IMR-90 (cell line): Measurements from ENCODE around the gene SPARCL1. TPM values are rescaled to one million over a fixed set of nuclear protein-coding genes. Genes with fewer than 3 reads are reported as not detected.

Source experiments
- ATAC-seq: fragments of 200-7000 bp; cut with Tn5 transposase; 2 replicates; pipeline ENCODE4 v1.9.1; 2020; ENCODE audit warnings: low read depth, mild to moderate bottlenecking, moderate library complexity
- BruUV-seq: library from RNA; stranded (reverse); fragments of 400-500 nt; replicated peaks from 2 replicates; lab custom pipeline; 2021; lab: Mats Ljungman, UMichigan
- CTCF ChIA-PET: fragments of 300-600 bp; formaldehyde crosslinking; extraction: SDS; loops from one replicate; lab custom pipeline; 2021; ENCODE audit warnings: antibody characterized with exemption; lab: Yijun Ruan, JAX
- POLR2A ChIA-PET: fragments of 300-600 bp; sonication (Branson Sonifier 250); formaldehyde crosslinking; loops from one replicate; lab custom pipeline; 2022; ENCODE audit warnings: antibody characterized with exemption; ENCODE audit not compliant: unreplicated experiment; lab: Charles Lee
- DNase-seq: peaks from one replicate; pipeline ENCODE4 v3.0.0; 2013
- H2AFZ ChIP-seq: replicated peaks from 2 replicates; pipeline ENCODE3; 2013; ENCODE audit warnings: low read length, mild to moderate bottlenecking; ENCODE audit not compliant: poor library complexity
- H2AK5ac ChIP-seq: 2 replicates; pipeline ENCODE4 v1.6.1; 2013; ENCODE audit warnings: low read depth, low read length, inconsistent platforms
- H2AK9ac ChIP-seq: replicated peaks from 2 replicates; pipeline ENCODE3; 2013; ENCODE audit warnings: mild to moderate bottlenecking, low read depth, low read length, moderate library complexity; ENCODE audit not compliant: poor library complexity
- H2BK120ac ChIP-seq: 2 replicates; pipeline ENCODE4 v1.6.1; 2013; ENCODE audit warnings: low read depth, low read length, inconsistent platforms
- H2BK15ac ChIP-seq: 3 replicates; pipeline ENCODE4 v1.6.1; 2013; ENCODE audit warnings: low read depth, low read length, inconsistent platforms
- H2BK20ac ChIP-seq: 2 replicates; pipeline ENCODE4 v1.6.1; 2013; ENCODE audit warnings: low read depth, mild to moderate bottlenecking, inconsistent platforms, low read length, moderate library complexity
- H2BK5ac ChIP-seq: 2 replicates; pipeline ENCODE4 v1.6.1; 2013; ENCODE audit warnings: mild to moderate bottlenecking, low read depth, low read length, inconsistent platforms; ENCODE audit not compliant: poor library complexity, severe bottlenecking
- H3K14ac ChIP-seq: replicated peaks from 2 replicates; pipeline ENCODE4 v1.6.1; 2013; ENCODE audit warnings: low read depth, low read length, inconsistent platforms
- H3K18ac ChIP-seq: 2 replicates; pipeline ENCODE4 v1.6.1; 2013; ENCODE audit warnings: low read depth, low read length, control low read depth
- H3K23ac ChIP-seq: 2 replicates; pipeline ENCODE4 v1.6.1; 2013; ENCODE audit warnings: low read depth, low read length, inconsistent platforms
- H3K27ac ChIP-seq: 2 replicates; pipeline ENCODE4 v1.5.1; 2013; ENCODE audit warnings: mild to moderate bottlenecking, control low read depth, low read length; ENCODE audit not compliant: insufficient read depth
- H3K27me3 ChIP-seq: 2 replicates; pipeline ENCODE4 v1.6.1; 2013; ENCODE audit warnings: low read length; ENCODE audit not compliant: control insufficient read depth, insufficient read depth
- H3K36me3 ChIP-seq: 2 replicates; pipeline ENCODE4 v1.6.1; 2013; ENCODE audit warnings: low read length, mixed read lengths; ENCODE audit not compliant: control insufficient read depth, insufficient read depth
- H3K4ac ChIP-seq: 2 replicates; pipeline ENCODE4 v1.6.1; 2013; ENCODE audit warnings: low read depth, low read length, inconsistent platforms
- H3K4me1 ChIP-seq: 2 replicates; pipeline ENCODE4 v1.6.1; 2013; ENCODE audit warnings: low read length, mixed read lengths; ENCODE audit not compliant: control insufficient read depth, insufficient read depth
- H3K4me2 ChIP-seq: 2 replicates; pipeline ENCODE4 v1.6.1; 2013; ENCODE audit warnings: low read depth, mild to moderate bottlenecking, control low read depth, low read length, moderate library complexity
- H3K4me3 ChIP-seq: 2 replicates; pipeline ENCODE4 v1.5.1; 2013; ENCODE audit warnings: low read depth, mild to moderate bottlenecking, control low read depth, low read length, moderate library complexity; ENCODE audit not compliant: insufficient read depth
- H3K56ac ChIP-seq: 2 replicates; pipeline ENCODE4 v1.6.1; 2013; ENCODE audit warnings: low read length, inconsistent platforms; ENCODE audit not compliant: insufficient read depth; ENCODE audit errors: extremely low read depth
- H3K79me1 ChIP-seq, 2 experiments: 2 replicates each; pipeline ENCODE4 v1.6.1; 2013; ENCODE audit warnings: low read length in 2 of 2, inconsistent platforms in 1 of 2, low read depth in 1 of 2
- H3K9ac ChIP-seq: 2 replicates; pipeline ENCODE4 v1.6.1; 2013; ENCODE audit warnings: low read depth, low read length, control low read depth
- H3K9me1 ChIP-seq: 2 replicates; pipeline ENCODE4 v1.6.1; 2013; ENCODE audit warnings: low read length, inconsistent platforms; ENCODE audit not compliant: insufficient read depth
- H3K9me3 ChIP-seq: 2 replicates; pipeline ENCODE4 v1.6.1; 2013; ENCODE audit warnings: low read length; ENCODE audit not compliant: control insufficient read depth, insufficient read depth
- H4K20me1 ChIP-seq: 2 replicates; pipeline ENCODE4 v1.6.1; 2013; ENCODE audit warnings: low read length, inconsistent platforms; ENCODE audit not compliant: insufficient read depth
- H4K5ac ChIP-seq: 2 replicates; pipeline ENCODE4 v1.6.1; 2013; ENCODE audit warnings: mild to moderate bottlenecking, low read depth, low read length, control low read depth
- H4K8ac ChIP-seq, 2 experiments: 2 replicates each; pipeline ENCODE4 v1.6.1; 2013; ENCODE audit warnings: low read depth in 2 of 2, low read length in 2 of 2, control low read depth in 1 of 2, inconsistent platforms in 1 of 2
- H4K91ac ChIP-seq: 2 replicates; pipeline ENCODE4 v1.6.1; 2013; ENCODE audit warnings: low read depth, low read length, inconsistent platforms; ENCODE audit not compliant: insufficient read depth
- CHD1 ChIP-seq: IDR thresholded peaks from 2 replicates; pipeline ENCODE4 v1.6.1; 2012; ENCODE audit warnings: low read depth, low read length, improper control_type of control experiment
- CTCF ChIP-seq: conservative IDR thresholded peaks from 2 replicates; pipeline ENCODE4 v1.5.1; 2012; ENCODE audit warnings: mild to moderate bottlenecking, low read depth, low read length, improper control_type of control experiment
- FOS ChIP-seq: fragments of 150-350 bp; IDR thresholded peaks from 2 replicates; pipeline ENCODE4 v1.6.1; 2016; ENCODE audit warnings: low read depth, low read length
- MAZ ChIP-seq: IDR thresholded peaks from 2 replicates; pipeline ENCODE4 v1.6.1; 2012; ENCODE audit warnings: low read depth, mild to moderate bottlenecking, low read length, improper control_type of control experiment, moderate library complexity, borderline replicate concordance
- MXI1 ChIP-seq: IDR thresholded peaks from 2 replicates; pipeline ENCODE4 v1.6.1; 2012; ENCODE audit warnings: low read depth, mild to moderate bottlenecking, low read length, moderate library complexity, borderline replicate concordance
- POLR2A ChIP-seq: IDR thresholded peaks from 2 replicates; pipeline ENCODE4 v1.6.1; 2012; ENCODE audit warnings: mild to moderate bottlenecking, low read depth, low read length
- RAD21 ChIP-seq: IDR thresholded peaks from 2 replicates; pipeline ENCODE4 v1.6.1; 2012; ENCODE audit warnings: low read length, improper control_type of control experiment
- RCOR1 ChIP-seq: IDR thresholded peaks from 2 replicates; pipeline ENCODE4 v1.6.1; 2012; ENCODE audit warnings: mild to moderate bottlenecking, low read length, improper control_type of control experiment; ENCODE audit not compliant: insufficient replicate concordance
- RFX5 ChIP-seq: IDR thresholded peaks from 2 replicates; pipeline ENCODE4 v1.8.0; 2012; ENCODE audit warnings: low read depth, mild to moderate bottlenecking, low read length, moderate library complexity
- SMC3 ChIP-seq: fragments of 150-350 bp; IDR thresholded peaks from 2 replicates; pipeline ENCODE4 v1.6.1; 2016; ENCODE audit warnings: low read depth, mild to moderate bottlenecking, antibody characterized with exemption, low read length, moderate library complexity
- WGBS, 2 experiments: methylation state at CpG; one replicate each; pipeline versions ENCODE4 v1.1.5 to v1.1.7; 2013; ENCODE audit warnings: missing lambda C conversion rate in 2 of 2; ENCODE audit not compliant: insufficient read length in 1 of 2; ENCODE audit errors: extremely low coverage in 2 of 2; 5-methylcytosine and 5-hydroxymethylcytosine counted together
- dilution Hi-C: fragments of 300-500 bp; cut with HindIII; formaldehyde crosslinking; loops from one replicate; pipeline ENCODE4 v1.14.3; 2018; ENCODE audit warnings: low sequenced_read_pairs; ENCODE audit not compliant: unreplicated experiment
- in situ Hi-C: fragments of 300-500 bp; cut with MboI; formaldehyde crosslinking; loops from 3 replicates; pipeline ENCODE4 v1.14.3; 2019; ENCODE audit warnings: low sequenced_read_pairs, inconsistent platforms, mixed read lengths
- intact Hi-C: fragments of 100-400 bp; cut with micrococcal nuclease; formaldehyde crosslinking; loops from 2 replicates; pipeline ENCODE4 v1.10.0; 2022
- polyA plus RNA-seq, 3 experiments: library from polyadenylated mRNA; depleted of rRNA; stranded (reverse); fragments of >200 nt; gene quantifications; 2 replicates each; pipeline ENCODE4 v1.2.3, GENCODE V29; 2012; ENCODE audit warnings: low replicate concordance in 1 of 3
- total RNA-seq: library from RNA; depleted of rRNA; stranded (reverse); fragments of >200 nt; gene quantifications from 2 replicates; pipeline ENCODE4 v1.2.3, GENCODE V29; 2012
- TF ChIP-seq, protein P1 (sequence below): fragments of 150-350 bp; IDR thresholded peaks from 2 replicates; pipeline ENCODE4 v1.6.1; 2016; ENCODE audit warnings: low read depth, mild to moderate bottlenecking, low read length, moderate library complexity, borderline replicate concordance

SPARCL1 gene
- total and polyA plus RNA-seq, 2 of the 4 experiments (the other 2 are of a cell fraction), result not detected

DNA sequence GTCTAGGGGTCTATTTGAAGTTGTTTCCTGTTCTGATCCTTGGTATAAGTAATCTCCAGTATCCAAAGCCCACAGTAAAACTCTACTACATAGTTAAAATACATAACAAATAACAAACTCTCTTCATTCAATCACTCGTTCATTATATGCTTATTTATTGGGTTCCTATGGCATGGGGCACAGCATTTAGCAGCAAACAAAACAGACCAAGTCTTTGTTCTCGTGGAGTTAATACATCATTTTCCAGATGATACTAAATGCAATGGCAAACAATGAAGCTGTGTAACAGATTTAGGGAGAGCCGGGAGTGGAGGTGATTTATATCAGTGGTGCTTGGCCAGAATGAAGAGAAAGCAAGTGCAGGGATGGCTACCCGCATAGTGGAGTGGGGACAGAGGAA, 36.6 kb upstream of the SPARCL1 start:
- Histone ChIP-seq H3K18ac (no peak overlapping the region), H4K91ac (no peak overlapping the region), H2AK5ac (no peak overlapping the region), H2BK120ac (no peak overlapping the region), H3K27ac (no peak overlapping the region), H3K27me3 (no peaks in the 10 kb centered on the region), H3K9ac (no peak overlapping the region), H3K56ac (no peak overlapping the region), H4K8ac (no peak overlapping the region), H2AFZ (no peak overlapping the region), H3K4me2 (no peak overlapping the region), H2AK9ac (no peak overlapping the region), H3K14ac (no peak overlapping the region), H3K4me1 (no peaks in the 10 kb centered on the region), H4K20me1 (no peaks in the 10 kb centered on the region), H2BK15ac (no peak overlapping the region), H2BK5ac (no peak overlapping the region), H3K4me3 (no peak overlapping the region), H2BK20ac (no peak overlapping the region), H3K23ac (no peak overlapping the region), H3K9me1 (no peaks in the 10 kb centered on the region), H3K9me3 (no peaks in the 10 kb centered on the region), H3K4ac (no peak overlapping the region), H3K79me1 (no peaks in the 10 kb centered on the region), H4K5ac (no peak overlapping the region), H3K36me3 (no peaks in the 10 kb centered on the region)
- CTCF ChIA-PET, result no interaction called here
- no TSS peak for BruUV-seq
- DNase-seq (no peak), ATAC-seq (no peak)
- dilution Hi-C loops (no loop called here), intact Hi-C loops (no loop called here), in situ Hi-C loops (no loop called here)
- POLR2A ChIA-PET, result no interaction called here
- TF ChIP-seq CHD1 (no peak), MXI1 (no peak), RCOR1 (no peak), SMC3 (no peak), RFX5 (no peak), MAZ (no peak), POLR2A (no peak), RAD21 (no peak), FOS (no peak), CTCF (no peak)
- TF ChIP-seq, protein P1, sequence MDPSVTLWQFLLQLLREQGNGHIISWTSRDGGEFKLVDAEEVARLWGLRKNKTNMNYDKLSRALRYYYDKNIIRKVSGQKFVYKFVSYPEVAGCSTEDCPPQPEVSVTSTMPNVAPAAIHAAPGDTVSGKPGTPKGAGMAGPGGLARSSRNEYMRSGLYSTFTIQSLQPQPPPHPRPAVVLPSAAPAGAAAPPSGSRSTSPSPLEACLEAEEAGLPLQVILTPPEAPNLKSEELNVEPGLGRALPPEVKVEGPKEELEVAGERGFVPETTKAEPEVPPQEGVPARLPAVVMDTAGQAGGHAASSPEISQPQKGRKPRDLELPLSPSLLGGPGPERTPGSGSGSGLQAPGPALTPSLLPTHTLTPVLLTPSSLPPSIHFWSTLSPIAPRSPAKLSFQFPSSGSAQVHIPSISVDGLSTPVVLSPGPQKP, result no peak
- 69 to 100% methylated on average over 1 to 2 of the region's 4 CpGs for WGBS, 2 experiments
